ENCODE results near the gene NKAIN1. TPM values are rescaled to one million over a fixed set of nuclear protein-coding genes. Genes with fewer than 3 reads are reported as not detected.
"Not testable (repeated sequence)": the region's sequence is repeated elsewhere in the genome, so short reads cannot be mapped to it uniquely, and the experiment has no call there.

Gene NKAIN1
- polyA plus RNA-seq (33.4 and 55.3 TPM in 2 replicates), polyA minus RNA-seq (52.8 and 54.5 TPM in 2 replicates)

DNA sequence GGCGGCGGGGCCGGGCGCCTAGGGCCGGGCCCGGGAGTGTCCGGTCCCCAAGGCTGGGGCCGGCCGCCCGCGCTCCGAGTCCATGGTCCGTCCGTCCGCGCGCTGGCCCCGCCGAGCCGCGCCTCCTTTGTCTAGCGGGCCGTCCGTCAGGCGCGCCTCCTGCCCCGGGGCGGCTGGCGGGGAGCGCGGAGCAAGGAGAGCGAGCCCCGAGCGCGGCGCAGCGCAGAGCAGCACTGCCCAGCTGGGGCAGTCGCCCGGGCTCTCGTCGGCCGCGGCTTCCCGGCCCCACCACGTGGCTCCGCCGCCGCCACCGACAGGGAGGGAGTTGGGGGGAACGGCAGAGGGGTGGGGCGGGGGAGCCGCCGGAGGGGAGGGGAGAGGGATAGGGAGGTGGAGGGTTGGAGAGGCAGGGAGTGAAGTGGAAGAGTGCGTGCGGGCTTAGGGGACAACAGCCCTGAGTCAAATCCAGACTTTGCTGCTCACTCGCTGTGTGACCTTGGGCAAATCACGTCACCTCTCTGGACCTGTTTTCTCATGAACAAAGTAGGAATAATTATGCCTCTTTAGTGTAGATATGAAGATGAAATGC, at the start of gene NKAIN1:
NKAIN1 (minus strand) TSS at position 235 of the 589 bp plus-strand sequence. CDS start 340 bp downstream, outside the sequence.
- Histone ChIP-seq H3K79me2 (replicated peaks; ENCODE audit: insufficient read depth, low read length) (peaks cover 48% of the 10 kb centered on the region), H4K20me1 (ENCODE audit: insufficient read depth) (no peaks in the 10 kb centered on the region), H3K9me3 (ENCODE audit: low read length) (no peaks in the 10 kb centered on the region), H3K9ac (ENCODE audit: low read length) (peak within 1 kb of the TSS; percentile 90), H3K9me2 (ENCODE audit: insufficient read depth, low read length) (no peaks in the 10 kb centered on the region), H3K27ac (ENCODE audit: low read length) (peak within 1 kb of the TSS; percentile 82), H2AFZ (ENCODE audit: low read depth, low read length) (peak within 1 kb of the TSS; percentile 88), H3K4me2 (ENCODE audit: low read length) (peak within 1 kb of the TSS; percentile 95), H3K4me3 (ENCODE audit: low read length) (peak within 1 kb of the TSS; percentile 93), H3F3A (ENCODE audit: insufficient read depth, low read length, poor library complexity, severe bottlenecking) (no peaks in the 10 kb centered on the region), H3K27me3 (ENCODE audit: insufficient read depth, low read depth, low read length) (no peaks in the 10 kb centered on the region), H3K36me3 (ENCODE audit: insufficient read depth, low read length) (no peaks in the 10 kb centered on the region)
- TF ChIP-seq, protein P1, sequence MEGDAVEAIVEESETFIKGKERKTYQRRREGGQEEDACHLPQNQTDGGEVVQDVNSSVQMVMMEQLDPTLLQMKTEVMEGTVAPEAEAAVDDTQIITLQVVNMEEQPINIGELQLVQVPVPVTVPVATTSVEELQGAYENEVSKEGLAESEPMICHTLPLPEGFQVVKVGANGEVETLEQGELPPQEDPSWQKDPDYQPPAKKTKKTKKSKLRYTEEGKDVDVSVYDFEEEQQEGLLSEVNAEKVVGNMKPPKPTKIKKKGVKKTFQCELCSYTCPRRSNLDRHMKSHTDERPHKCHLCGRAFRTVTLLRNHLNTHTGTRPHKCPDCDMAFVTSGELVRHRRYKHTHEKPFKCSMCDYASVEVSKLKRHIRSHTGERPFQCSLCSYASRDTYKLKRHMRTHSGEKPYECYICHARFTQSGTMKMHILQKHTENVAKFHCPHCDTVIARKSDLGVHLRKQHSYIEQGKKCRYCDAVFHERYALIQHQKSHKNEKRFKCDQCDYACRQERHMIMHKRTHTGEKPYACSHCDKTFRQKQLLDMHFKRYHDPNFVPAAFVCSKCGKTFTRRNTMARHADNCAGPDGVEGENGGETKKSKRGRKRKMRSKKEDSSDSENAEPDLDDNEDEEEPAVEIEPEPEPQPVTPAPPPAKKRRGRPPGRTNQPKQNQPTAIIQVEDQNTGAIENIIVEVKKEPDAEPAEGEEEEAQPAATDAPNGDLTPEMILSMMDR (IDR thresholded peaks at IDR 0.05; ENCODE audit: poor library complexity, severe bottlenecking), result no peak
- no peak for TF ChIP-seq RAD21 (conservative IDR thresholded peaks at IDR 0.05)
- TF ChIP-seq EZH2 (IDR thresholded peaks at IDR 0.05; ENCODE audit: borderline replicate concordance, insufficient read depth, low read length, poor library complexity, severe bottlenecking), result no peak
- TF ChIP-seq EP300 (conservative IDR thresholded peaks at IDR 0.05; ENCODE audit: poor library complexity, severe bottlenecking), result no peak
- TF ChIP-seq, protein P2, sequence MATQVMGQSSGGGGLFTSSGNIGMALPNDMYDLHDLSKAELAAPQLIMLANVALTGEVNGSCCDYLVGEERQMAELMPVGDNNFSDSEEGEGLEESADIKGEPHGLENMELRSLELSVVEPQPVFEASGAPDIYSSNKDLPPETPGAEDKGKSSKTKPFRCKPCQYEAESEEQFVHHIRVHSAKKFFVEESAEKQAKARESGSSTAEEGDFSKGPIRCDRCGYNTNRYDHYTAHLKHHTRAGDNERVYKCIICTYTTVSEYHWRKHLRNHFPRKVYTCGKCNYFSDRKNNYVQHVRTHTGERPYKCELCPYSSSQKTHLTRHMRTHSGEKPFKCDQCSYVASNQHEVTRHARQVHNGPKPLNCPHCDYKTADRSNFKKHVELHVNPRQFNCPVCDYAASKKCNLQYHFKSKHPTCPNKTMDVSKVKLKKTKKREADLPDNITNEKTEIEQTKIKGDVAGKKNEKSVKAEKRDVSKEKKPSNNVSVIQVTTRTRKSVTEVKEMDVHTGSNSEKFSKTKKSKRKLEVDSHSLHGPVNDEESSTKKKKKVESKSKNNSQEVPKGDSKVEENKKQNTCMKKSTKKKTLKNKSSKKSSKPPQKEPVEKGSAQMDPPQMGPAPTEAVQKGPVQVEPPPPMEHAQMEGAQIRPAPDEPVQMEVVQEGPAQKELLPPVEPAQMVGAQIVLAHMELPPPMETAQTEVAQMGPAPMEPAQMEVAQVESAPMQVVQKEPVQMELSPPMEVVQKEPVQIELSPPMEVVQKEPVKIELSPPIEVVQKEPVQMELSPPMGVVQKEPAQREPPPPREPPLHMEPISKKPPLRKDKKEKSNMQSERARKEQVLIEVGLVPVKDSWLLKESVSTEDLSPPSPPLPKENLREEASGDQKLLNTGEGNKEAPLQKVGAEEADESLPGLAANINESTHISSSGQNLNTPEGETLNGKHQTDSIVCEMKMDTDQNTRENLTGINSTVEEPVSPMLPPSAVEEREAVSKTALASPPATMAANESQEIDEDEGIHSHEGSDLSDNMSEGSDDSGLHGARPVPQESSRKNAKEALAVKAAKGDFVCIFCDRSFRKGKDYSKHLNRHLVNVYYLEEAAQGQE (IDR thresholded peaks at IDR 0.05; ENCODE audit: borderline replicate concordance), result no peak
- TF ChIP-seq POLR2AphosphoS5 (IDR thresholded peaks at IDR 0.05), result peak; percentile 46
- TF ChIP-seq SMC3 (conservative IDR thresholded peaks at IDR 0.05; ENCODE audit: poor library complexity), result no peak
- TF ChIP-seq TAF1 (IDR thresholded peaks at IDR 0.05; ENCODE audit: low read depth), result peak; percentile 30
- TF ChIP-seq MXI1 (conservative IDR thresholded peaks at IDR 0.05; ENCODE audit: poor library complexity, severe bottlenecking), result peak; percentile 70

DNA sequence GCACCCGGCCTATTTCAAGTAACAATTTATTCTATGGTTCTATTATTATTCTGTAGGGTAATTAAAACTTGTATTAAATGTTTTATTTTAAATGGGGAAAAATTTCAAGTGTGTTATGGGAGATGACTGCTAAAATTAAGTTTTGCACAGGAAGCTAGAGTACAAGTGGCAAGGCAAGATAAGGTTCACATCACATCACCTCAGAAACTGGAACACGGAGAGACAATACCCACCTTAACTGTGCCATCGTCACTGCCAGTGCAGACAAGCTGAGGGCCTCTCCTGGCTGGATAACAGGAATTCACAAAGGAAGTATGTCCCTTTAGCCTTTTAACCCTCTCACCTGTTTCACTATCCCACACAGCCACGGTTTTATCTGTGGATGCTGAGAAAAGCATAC, 49.3 kb upstream of the NKAIN1 start:
- Histone ChIP-seq H3K4me3 (ENCODE audit: low read length) (no peak overlapping the region), H3K9me3 (ENCODE audit: low read length) (no peaks in the 10 kb centered on the region), H3F3A (ENCODE audit: insufficient read depth, low read length, poor library complexity, severe bottlenecking) (no peaks in the 10 kb centered on the region), H3K27ac (ENCODE audit: low read length) (no peak overlapping the region), H2AFZ (ENCODE audit: low read depth, low read length) (no peak overlapping the region), H3K9me2 (ENCODE audit: insufficient read depth, low read length) (no peaks in the 10 kb centered on the region), H3K9ac (ENCODE audit: low read length) (no peak overlapping the region), H3K79me2 (replicated peaks; ENCODE audit: insufficient read depth, low read length) (no peaks in the 10 kb centered on the region), H3K4me2 (ENCODE audit: low read length) (no peak overlapping the region), H3K36me3 (ENCODE audit: insufficient read depth, low read length) (no peaks in the 10 kb centered on the region), H4K20me1 (ENCODE audit: insufficient read depth) (no peaks in the 10 kb centered on the region), H3K27me3 (ENCODE audit: insufficient read depth, low read depth, low read length) (no peaks in the 10 kb centered on the region)
- TF ChIP-seq, protein P1 (IDR thresholded peaks at IDR 0.05; ENCODE audit: poor library complexity, severe bottlenecking), result no peak
- TF ChIP-seq SMC3 (conservative IDR thresholded peaks at IDR 0.05; ENCODE audit: poor library complexity), result no peak
- no peak for TF ChIP-seq MXI1 (conservative IDR thresholded peaks at IDR 0.05; ENCODE audit: poor library complexity, severe bottlenecking)
- TF ChIP-seq, protein P2 (IDR thresholded peaks at IDR 0.05; ENCODE audit: borderline replicate concordance), result no peak
- TF ChIP-seq TAF1 (IDR thresholded peaks at IDR 0.05; ENCODE audit: low read depth), result no peak
- no peak for TF ChIP-seq RAD21 (conservative IDR thresholded peaks at IDR 0.05)
- no peak for TF ChIP-seq EP300 (conservative IDR thresholded peaks at IDR 0.05; ENCODE audit: poor library complexity, severe bottlenecking)
- TF ChIP-seq POLR2AphosphoS5 (IDR thresholded peaks at IDR 0.05), result no peak
- TF ChIP-seq EZH2 (IDR thresholded peaks at IDR 0.05; ENCODE audit: borderline replicate concordance, insufficient read depth, low read length, poor library complexity, severe bottlenecking), result no peak

DNA sequence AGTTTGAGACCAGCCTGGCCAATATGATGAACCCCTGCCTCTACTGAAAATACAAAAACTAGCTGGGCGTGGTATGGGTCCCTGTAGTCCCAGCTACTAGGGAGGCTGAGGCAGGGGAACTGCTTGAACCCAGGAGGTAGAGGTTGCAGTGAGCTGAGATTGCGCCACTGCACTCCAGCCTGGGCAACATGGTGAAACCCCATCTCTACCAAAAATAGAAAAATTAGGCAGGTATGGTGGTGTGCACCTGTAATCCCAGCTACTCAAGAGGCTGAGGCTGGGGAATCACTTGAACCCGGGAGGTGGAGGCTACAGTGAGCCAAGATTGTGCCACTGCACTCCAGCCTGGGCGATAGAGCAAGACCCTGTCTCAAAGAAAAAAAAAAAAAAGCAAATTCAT, 48.1 kb upstream of the NKAIN1 start:
- H3K4me2 ChIP-seq (ENCODE audit: low read length); H2AFZ ChIP-seq (ENCODE audit: low read depth, low read length); H3K9me3 ChIP-seq (ENCODE audit: low read length); H3K27ac ChIP-seq (ENCODE audit: low read length); H4K20me1 ChIP-seq (ENCODE audit: insufficient read depth); H3F3A ChIP-seq (ENCODE audit: insufficient read depth, low read length, poor library complexity, severe bottlenecking); H3K27me3 ChIP-seq (ENCODE audit: insufficient read depth, low read depth, low read length); H3K79me2 ChIP-seq (replicated peaks; ENCODE audit: insufficient read depth, low read length); H3K4me3 ChIP-seq (ENCODE audit: low read length); H3K9me2 ChIP-seq (ENCODE audit: insufficient read depth, low read length); H3K9ac ChIP-seq (ENCODE audit: low read length); H3K36me3 ChIP-seq (ENCODE audit: insufficient read depth, low read length): not testable (repeated sequence)

Data from neural cell (in vitro differentiated cells).